HCT116 (cell line): Measurements from ENCODE around the gene DUOXA2. TPM values are rescaled to one million over a fixed set of nuclear protein-coding genes. Genes with fewer than 3 reads are reported as not detected.

ENCODE experiments used
- ATAC-seq: fragments of 200-7000 bp; cut with Tn5 transposase; 2 replicates; pipeline ENCODE4 v1.9.1; 2020; ENCODE audit warnings: mild to moderate bottlenecking, moderate library complexity
- BruUV-seq: library from RNA; stranded (reverse); fragments of 400-500 nt; replicated peaks from 2 replicates; lab custom pipeline; 2021; lab: Mats Ljungman, UMichigan
- CTCF ChIA-PET: fragments of 300-600 bp; sonication (Branson Sonifier 250); formaldehyde crosslinking; loops from one replicate; lab custom pipeline; 2021; ENCODE audit warnings: antibody characterized with exemption; lab: Charles Lee
- POLR2A ChIA-PET: fragments of 300-600, 350-600 bp; sonication (Branson Sonifier 250); formaldehyde crosslinking; loops from one replicate; lab custom pipeline; 2021; ENCODE audit warnings: antibody characterized with exemption; lab: Charles Lee
- RAD21 ChIA-PET, 2 experiments: fragments of 300-600 bp; sonication (Branson Sonifier 250); formaldehyde crosslinking; loops; one replicate each; lab custom pipeline; 2023; ENCODE audit warnings: low total read pairs in 2 of 2; ENCODE audit not compliant: uncharacterized antibody in 2 of 2, unreplicated experiment in 2 of 2, low non-redundant PET in 1 of 2; lab: Charles Lee
- DNase-seq: peaks from one replicate; pipeline ENCODE4 v3.0.0-alpha.2; 2010; ENCODE audit warnings: low read depth, low spot score
- H2AFZ ChIP-seq: fragments of 200-600 bp; shearing (Covaris generic), sonication (generic); 2 replicates; pipeline ENCODE4 v1.6.1; 2017; ENCODE audit warnings: low read depth, mixed run types, mixed read lengths, antibody characterized with exemption, low read length; ENCODE audit not compliant: poor library complexity, severe bottlenecking
- H3K27ac ChIP-seq: 2 replicates; pipeline ENCODE4 v1.5.1; 2012; ENCODE audit warnings: low read depth, low read length
- H3K27me3 ChIP-seq: fragments of 200-600 bp; sonication (generic); 2 replicates; pipeline ENCODE4 v1.6.1; 2016; ENCODE audit warnings: mixed run types, low read length, mixed read lengths; ENCODE audit not compliant: insufficient read depth
- H3K36me3 ChIP-seq, 2 experiments: fragments of 200-500 bp in 1 of 2; fragments of 200-600 bp in 1 of 2; sonication (Bioruptor generic) in 1 of 2; sonication (generic) in 1 of 2; 2 replicates each; pipeline versions ENCODE4 v1.5.1 to v1.6.1; 2014 to 2016; ENCODE audit warnings: low read length in 2 of 2, inconsistent platforms in 1 of 2, mixed read lengths in 1 of 2, mixed run types in 1 of 2; ENCODE audit not compliant: insufficient read depth in 2 of 2, control insufficient read depth in 1 of 2
- H3K4me1 ChIP-seq, 2 experiments: fragments of 200-600 bp in 1 of 2; sonication (generic) in 1 of 2; 2 replicates each; pipeline versions ENCODE4 v1.5.1 to v1.6.1; 2012 to 2017; ENCODE audit warnings: low read length in 2 of 2, inconsistent platforms in 1 of 2, mild to moderate bottlenecking in 1 of 2, mixed read lengths in 1 of 2, mixed run types in 1 of 2, moderate library complexity in 1 of 2; ENCODE audit not compliant: insufficient read depth in 2 of 2, control insufficient read depth in 1 of 2
- H3K4me2 ChIP-seq: fragments of 200-600 bp; sonication (generic); 2 replicates; pipeline ENCODE4 v1.6.1; 2017; ENCODE audit warnings: mixed run types, low read length, mixed read lengths
- H3K4me3 ChIP-seq, 2 experiments: fragments of 200-600 bp in 1 of 2; sonication (generic) in 1 of 2; replicated peaks in 1 of 2; 2 replicates each; pipeline ENCODE4 v1.5.1; 2011 to 2016; ENCODE audit warnings: low read length in 2 of 2, control low read depth in 1 of 2, low read depth in 1 of 2, mild to moderate bottlenecking in 1 of 2, mixed read lengths in 1 of 2, mixed run types in 1 of 2
- H3K79me2 ChIP-seq: fragments of 200-600 bp; sonication (generic); 2 replicates; pipeline ENCODE4 v1.6.1; 2017; ENCODE audit warnings: mild to moderate bottlenecking, mixed run types, low read length, moderate library complexity, mixed read lengths; ENCODE audit not compliant: insufficient read depth
- H3K9ac ChIP-seq: fragments of 200-600 bp; sonication (generic); 2 replicates; pipeline ENCODE4 v1.6.1; 2016; ENCODE audit warnings: low read length, mixed read lengths
- H3K9me2 ChIP-seq: fragments of 200-600 bp; sonication (generic), shearing (Covaris generic); 2 replicates; pipeline ENCODE4 v1.6.1; 2017; ENCODE audit warnings: mixed run types, mild to moderate bottlenecking, moderate library complexity; ENCODE audit not compliant: insufficient read depth
- H3K9me3 ChIP-seq, 2 experiments: fragments of 200-500 bp in 1 of 2; fragments of 200-600 bp in 1 of 2; sonication (Bioruptor generic) in 1 of 2; sonication (generic) in 1 of 2; 2 replicates each; pipeline ENCODE4 v1.6.1; 2014 to 2017; ENCODE audit warnings: low read length in 2 of 2, mixed read lengths in 2 of 2, inconsistent platforms in 1 of 2, low read depth in 1 of 2, mild to moderate bottlenecking in 1 of 2, mixed run types in 1 of 2, moderate library complexity in 1 of 2; ENCODE audit not compliant: control insufficient read depth in 1 of 2, insufficient read depth in 1 of 2
- H4K20me1 ChIP-seq: fragments of 200-600 bp; sonication (generic), shearing (Covaris generic); 2 replicates; pipeline ENCODE4 v1.6.1; 2017; ENCODE audit warnings: mixed run types, mild to moderate bottlenecking, moderate library complexity; ENCODE audit not compliant: insufficient read depth
- ELF1 ChIP-seq: IDR thresholded peaks from 2 replicates; pipeline ENCODE4 v1.6.1; 2012; ENCODE audit warnings: low read depth, borderline replicate concordance
- ZNF274 ChIP-seq: fragments of 200-500 bp; sonication (Bioruptor generic); IDR thresholded peaks from 2 replicates; pipeline ENCODE4 v1.6.1; 2014; ENCODE audit warnings: mild to moderate bottlenecking, low read depth, low read length, inconsistent platforms
- intact Hi-C: fragments of 100-400 bp; cut with micrococcal nuclease; formaldehyde crosslinking; loops from 2 replicates; pipeline ENCODE4 v1.10.0; 2022
- total RNA-seq: library from RNA; stranded (reverse); gene quantifications from one replicate; pipeline ENCODE4 v1.2.1, GENCODE V29; 2021; ENCODE audit not compliant: unreplicated experiment
- TF ChIP-seq, protein P1 (sequence below), 3 experiments: fragments of 200-600 bp in 1 of 3; sonication (generic) in 1 of 3; IDR thresholded peaks in 2 of 3; conservative IDR thresholded peaks in 1 of 3; 2 replicates each; pipeline ENCODE4 v1.5.1; 2012 to 2017; ENCODE audit warnings: low read depth in 2 of 3, low read length in 2 of 3, antibody characterized with exemption in 1 of 3, borderline replicate concordance in 1 of 3, control low read depth in 1 of 3, mild to moderate bottlenecking in 1 of 3, mixed read lengths in 1 of 3, mixed run types in 1 of 3, moderate library complexity in 1 of 3; ENCODE audit not compliant: insufficient read depth in 1 of 3

DUOXA2 gene
- total RNA-seq, 1 experiment from 2014 or later = not detected

DNA sequence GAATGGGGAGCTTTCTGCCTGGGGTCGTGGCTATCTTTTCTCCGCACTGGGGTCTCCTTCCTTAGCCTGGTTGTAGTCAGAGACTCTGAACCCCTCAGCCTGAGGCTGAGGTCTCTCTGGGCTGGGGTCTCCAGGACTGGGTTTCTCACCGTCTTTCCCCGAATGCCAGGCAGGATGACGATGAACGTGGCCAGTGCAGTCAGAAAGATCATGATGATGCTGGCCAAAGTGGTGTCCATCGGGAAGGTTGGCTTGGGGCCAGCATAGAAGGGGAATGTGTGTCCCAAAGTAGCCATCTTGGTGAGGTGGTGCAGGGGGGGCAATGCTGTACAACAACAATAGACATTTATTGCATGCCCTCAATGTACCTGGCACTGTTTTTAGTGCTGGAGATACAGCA lies 8.6 kb downstream of the DUOXA2 start:
- Histone ChIP-seq H3K9me3 (no peaks in the 10 kb centered on the region), H3K4me2 (no peak overlapping the region), H3K79me2 (no peaks in the 10 kb centered on the region), H2AFZ (no peak overlapping the region), H3K9me2 (no peaks in the 10 kb centered on the region), H3K27ac (no peak overlapping the region), H3K4me3 (no peak overlapping the region), H3K36me3 (no peaks in the 10 kb centered on the region), H3K9ac (no peak overlapping the region), H3K27me3 (no peaks in the 10 kb centered on the region), H3K4me1 (peaks cover 2 to 15% of the 10 kb centered on the region in 2 experiments; a peak in 3 of 4 replicates), H4K20me1 (no peaks in the 10 kb centered on the region)
- intact Hi-C loops = loop anchor here (10.0 kb wide), 1 partner anchor 158 kb away; no protein-coding TSS in a partner anchor
- no peak for DNase-seq
- ChIA-PET RAD21 (interaction anchor here in 1 of 2 experiments (1.0 kb wide), 1 partner anchor 154 kb away, joined by 3 read pairs; no protein-coding TSS in a partner anchor), POLR2A (no interaction called here), CTCF (interaction anchor here (3.0 kb wide), 1 partner anchor 335 kb away, joined by 7 read pairs; no protein-coding TSS in a partner anchor)
- ATAC-seq = no peak
- no TSS peak for BruUV-seq
- no peak for TF ChIP-seq ELF1

GRCh38 chr15:45123397-45123796 lies 9.3 kb downstream of the DUOXA2 start:
- H3K9ac ChIP-seq = no peak overlapping the region
- no peak overlapping the region for H3K27ac ChIP-seq
- no peak overlapping the region for H3K4me2 ChIP-seq
- no peak for ATAC-seq
- H3K36me3 ChIP-seq = no peaks in the 10 kb centered on the region
- peaks cover 2 to 12% of the 10 kb centered on the region in 2 experiments; a peak in 3 of 4 replicates for H3K4me1 ChIP-seq
- TF ChIP-seq, protein P1, sequence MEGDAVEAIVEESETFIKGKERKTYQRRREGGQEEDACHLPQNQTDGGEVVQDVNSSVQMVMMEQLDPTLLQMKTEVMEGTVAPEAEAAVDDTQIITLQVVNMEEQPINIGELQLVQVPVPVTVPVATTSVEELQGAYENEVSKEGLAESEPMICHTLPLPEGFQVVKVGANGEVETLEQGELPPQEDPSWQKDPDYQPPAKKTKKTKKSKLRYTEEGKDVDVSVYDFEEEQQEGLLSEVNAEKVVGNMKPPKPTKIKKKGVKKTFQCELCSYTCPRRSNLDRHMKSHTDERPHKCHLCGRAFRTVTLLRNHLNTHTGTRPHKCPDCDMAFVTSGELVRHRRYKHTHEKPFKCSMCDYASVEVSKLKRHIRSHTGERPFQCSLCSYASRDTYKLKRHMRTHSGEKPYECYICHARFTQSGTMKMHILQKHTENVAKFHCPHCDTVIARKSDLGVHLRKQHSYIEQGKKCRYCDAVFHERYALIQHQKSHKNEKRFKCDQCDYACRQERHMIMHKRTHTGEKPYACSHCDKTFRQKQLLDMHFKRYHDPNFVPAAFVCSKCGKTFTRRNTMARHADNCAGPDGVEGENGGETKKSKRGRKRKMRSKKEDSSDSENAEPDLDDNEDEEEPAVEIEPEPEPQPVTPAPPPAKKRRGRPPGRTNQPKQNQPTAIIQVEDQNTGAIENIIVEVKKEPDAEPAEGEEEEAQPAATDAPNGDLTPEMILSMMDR (IDR thresholded peaks at IDR 0.05 in 2 of 3, conservative IDR thresholded peaks at IDR 0.05 in 1 of 3; ENCODE audit: borderline replicate concordance in 1 of 3, insufficient read depth in 1 of 3, low read depth in 2 of 3, low read length in 2 of 3) = no peak
- no peak for TF ChIP-seq ZNF274
- TF ChIP-seq, all 23 proteins: peak for 0
- DNase-seq = no peak
- H3K79me2 ChIP-seq = no peaks in the 10 kb centered on the region
- H4K20me1 ChIP-seq = no peaks in the 10 kb centered on the region
- no peaks in the 10 kb centered on the region for H3K9me3 ChIP-seq
- no peaks in the 10 kb centered on the region for H3K27me3 ChIP-seq
- BruUV-seq = no TSS peak
- H2AFZ ChIP-seq = no peak overlapping the region
- intact Hi-C loops = loop anchor here (10.0 kb wide), 1 partner anchor 159 kb away; no protein-coding TSS in a partner anchor
- ChIA-PET RAD21 (no interaction called here), POLR2A (no interaction called here), CTCF (interaction anchor here (3.0 kb wide), 1 partner anchor 334 kb away, joined by 7 read pairs; no protein-coding TSS in a partner anchor)
- H3K9me2 ChIP-seq = no peaks in the 10 kb centered on the region
- H3K4me3 ChIP-seq = no peak overlapping the region
